H1 (cell line): ENCODE results near the gene TBC1D9. TPM values are rescaled to one million over a fixed set of nuclear protein-coding genes. Genes with fewer than 3 reads are reported as not detected.

Source experiments
- CTCF ChIA-PET: fragments of 300-600 bp; sonication (Branson Sonifier 250); formaldehyde crosslinking; loops from one replicate; lab custom pipeline; 2021; ENCODE audit not compliant: partially characterized antibody; lab: Charles Lee
- POLR2A ChIA-PET: fragments of 300-600 bp; sonication (Branson Sonifier 250); formaldehyde crosslinking; loops from one replicate; lab custom pipeline; 2021; ENCODE audit warnings: inconsistent platforms; ENCODE audit not compliant: partially characterized antibody; lab: Charles Lee
- DNase-seq, 2 experiments: peaks; one replicate each; pipeline versions ENCODE4 v3.0.0 to v3.0.0-alpha.2; 2010 to 2022; ENCODE audit warnings: low spot score in 2 of 2, low read depth in 1 of 2, mixed read lengths in 1 of 2
- FAIRE-seq: peaks from 2 replicates; lab custom pipeline; 2011; peaks lifted over from hg19 to GRCh38; lab: Jason Lieb, UNC
- H2AFZ ChIP-seq: 2 replicates; pipeline ENCODE4 v1.8.1; 2012; ENCODE audit warnings: low read length, inconsistent platforms
- H2AK5ac ChIP-seq: 2 replicates; pipeline ENCODE4 v1.6.1; 2013; ENCODE audit warnings: low read depth, low read length
- H2BK120ac ChIP-seq: replicated peaks from 2 replicates; pipeline ENCODE3; 2013; ENCODE audit warnings: low read depth, low read length, inconsistent platforms
- H2BK12ac ChIP-seq: 2 replicates; pipeline ENCODE4 v1.6.1; 2013; ENCODE audit warnings: low read depth, low read length
- H2BK15ac ChIP-seq: 2 replicates; pipeline ENCODE4 v1.6.1; 2013; ENCODE audit warnings: low read length
- H2BK20ac ChIP-seq: 2 replicates; pipeline ENCODE4 v1.6.1; 2013; ENCODE audit warnings: low read length
- H2BK5ac ChIP-seq: 2 replicates; pipeline ENCODE4 v1.6.1; 2013; ENCODE audit warnings: low read depth, low read length
- H3K14ac ChIP-seq: 2 replicates; pipeline ENCODE4 v1.6.1; 2013; ENCODE audit warnings: inconsistent platforms; ENCODE audit not compliant: insufficient read length
- H3K18ac ChIP-seq: 2 replicates; pipeline ENCODE4 v1.6.1; 2013; ENCODE audit warnings: low read length; ENCODE audit errors: extremely low read depth
- H3K23ac ChIP-seq: 2 replicates; pipeline ENCODE4 v1.6.1; 2013; ENCODE audit warnings: inconsistent platforms; ENCODE audit not compliant: insufficient read length
- H3K23me2 ChIP-seq: 2 replicates; pipeline ENCODE4 v1.6.1; 2013; ENCODE audit warnings: low read depth, low read length
- H3K27ac ChIP-seq: 2 replicates; pipeline ENCODE4 v1.6.1; 2011; ENCODE audit warnings: low read depth, low read length, inconsistent platforms
- H3K27me3 ChIP-seq, 4 experiments: replicated peaks in 1 of 4; 1 replicate in 1 of 4; 2 replicates in 3 of 4; pipeline versions ENCODE4 v1.6.1 to v1.8.1; 2011 to 2013; ENCODE audit warnings: low read length in 3 of 4, mild to moderate bottlenecking in 3 of 4, inconsistent platforms in 2 of 4, mixed read lengths in 2 of 4, moderate library complexity in 1 of 4; ENCODE audit not compliant: control insufficient read depth in 3 of 4, insufficient read depth in 3 of 4; ENCODE audit errors: extremely low read depth in 1 of 4
- H3K36me3 ChIP-seq, 4 experiments: 2 replicates each; pipeline versions ENCODE4 v1.6.1 to v1.8.1; 2011 to 2013; ENCODE audit warnings: mild to moderate bottlenecking in 4 of 4, low read length in 3 of 4, moderate library complexity in 2 of 4, control low read depth in 1 of 4, inconsistent platforms in 1 of 4; ENCODE audit not compliant: insufficient read depth in 4 of 4, control insufficient read depth in 2 of 4
- H3K4ac ChIP-seq: replicated peaks from 2 replicates; pipeline ENCODE3; 2013; ENCODE audit warnings: low read length, low read depth, mixed read lengths, inconsistent platforms; ENCODE audit not compliant: insufficient read length
- H3K4me1 ChIP-seq, 4 experiments: replicated peaks in 1 of 4; 1 replicate in 1 of 4; 2 replicates in 3 of 4; pipeline versions ENCODE4 v1.6.1 to v1.8.1; 2011 to 2013; ENCODE audit warnings: low read length in 3 of 4, inconsistent platforms in 2 of 4, mixed read lengths in 1 of 4; ENCODE audit not compliant: insufficient read depth in 4 of 4, control insufficient read depth in 3 of 4
- H3K4me2 ChIP-seq, 2 experiments: 2 replicates each; pipeline versions ENCODE4 v1.6.1 to v1.8.1; 2011 to 2013; ENCODE audit warnings: low read depth in 2 of 2, low read length in 2 of 2, control low read depth in 1 of 2, inconsistent platforms in 1 of 2, mild to moderate bottlenecking in 1 of 2; ENCODE audit not compliant: insufficient read depth in 1 of 2
- H3K4me3 ChIP-seq, 4 experiments: fragments of 200-600, 300-600 bp in 1 of 4; sonication (generic), shearing (Covaris generic), sonication (Bioruptor Twin) in 1 of 4; 2 replicates each; pipeline versions ENCODE4 v1.5.1 to v1.8.1; 2011 to 2016; ENCODE audit warnings: low read length in 4 of 4, low read depth in 3 of 4, control low read depth in 2 of 4, inconsistent platforms in 2 of 4, mild to moderate bottlenecking in 2 of 4, mixed read lengths in 1 of 4, moderate library complexity in 1 of 4; ENCODE audit not compliant: insufficient read depth in 2 of 4; ENCODE audit errors: extremely low read depth in 1 of 4
- H3K56ac ChIP-seq: replicated peaks from 2 replicates; pipeline ENCODE3; 2013; ENCODE audit warnings: low read depth, mild to moderate bottlenecking, mixed read lengths, low read length, inconsistent platforms; ENCODE audit not compliant: insufficient read length
- H3K79me1 ChIP-seq: 2 replicates; pipeline ENCODE4 v1.6.1; 2013; ENCODE audit warnings: low read depth, low read length, control low read depth
- H3K79me2 ChIP-seq, 2 experiments: 2 replicates each; pipeline versions ENCODE4 v1.6.1 to v1.8.1; 2012 to 2013; ENCODE audit warnings: low read length in 2 of 2, mild to moderate bottlenecking in 2 of 2, inconsistent platforms in 1 of 2; ENCODE audit not compliant: insufficient read depth in 2 of 2, control insufficient read depth in 1 of 2
- H3K9ac ChIP-seq, 4 experiments: replicated peaks in 1 of 4; 1 replicate in 1 of 4; 2 replicates in 3 of 4; pipeline versions ENCODE4 v1.6.1 to v1.8.1; 2011 to 2013; ENCODE audit warnings: low read depth in 3 of 4, low read length in 3 of 4, control low read depth in 2 of 4, mild to moderate bottlenecking in 2 of 4, moderate library complexity in 2 of 4, inconsistent platforms in 1 of 4; ENCODE audit errors: extremely low read depth in 1 of 4
- H3K9me3 ChIP-seq, 2 experiments: 2 replicates each; pipeline versions ENCODE4 v1.6.1 to v1.8.1; 2012 to 2013; ENCODE audit warnings: mild to moderate bottlenecking in 2 of 2, moderate library complexity in 2 of 2, control low read depth in 1 of 2, inconsistent platforms in 1 of 2, low read depth in 1 of 2, low read length in 1 of 2, mixed read lengths in 1 of 2; ENCODE audit not compliant: insufficient read depth in 2 of 2
- H4K20me1 ChIP-seq, 2 experiments: replicated peaks in 1 of 2; 2 replicates each; pipeline versions ENCODE3 to v1.8.1; 2011 to 2013; ENCODE audit warnings: inconsistent platforms in 2 of 2, low read length in 2 of 2, mild to moderate bottlenecking in 1 of 2; ENCODE audit not compliant: insufficient read depth in 2 of 2, control insufficient read depth in 1 of 2
- H4K5ac ChIP-seq: 2 replicates; pipeline ENCODE4 v1.6.1; 2013; ENCODE audit warnings: low read length, low read depth, mixed read lengths, inconsistent platforms; ENCODE audit not compliant: insufficient read length
- H4K8ac ChIP-seq: 2 replicates; pipeline ENCODE4 v1.8.0; 2013; ENCODE audit warnings: mild to moderate bottlenecking, moderate library complexity, low read length, inconsistent platforms; ENCODE audit not compliant: insufficient read depth; ENCODE audit errors: extremely low read depth
- H4K91ac ChIP-seq: replicated peaks from 2 replicates; pipeline ENCODE3; 2013; ENCODE audit warnings: low read length, mixed read lengths, inconsistent platforms; ENCODE audit not compliant: insufficient read length
- TAF1 ChIP-seq: IDR thresholded peaks from 2 replicates; pipeline ENCODE4 v1.6.1; 2011; ENCODE audit warnings: mild to moderate bottlenecking, low read depth, low read length
- WGBS, 2 experiments: shearing (Covaris generic) in 1 of 2; methylation state at CpG; one replicate each; pipeline versions ENCODE4 v1.1.6 to v1.1.7; 2013 to 2015; ENCODE audit warnings: low lambda C conversion rate in 2 of 2, mixed read lengths in 2 of 2, inconsistent platforms in 1 of 2, low coverage in 1 of 2, missing lambda C conversion rate in 1 of 2; ENCODE audit not compliant: insufficient replicate concordance in 2 of 2, insufficient coverage in 1 of 2, insufficient read length in 1 of 2; ENCODE audit errors: extremely low coverage in 1 of 2, missing lambda C conversion rate in 1 of 2; 5-methylcytosine and 5-hydroxymethylcytosine counted together
- polyA plus RNA-seq, 7 experiments: library from polyadenylated mRNA; depleted of rRNA in 3 of 7; stranded (reverse) in 5 of 7; unstranded in 2 of 7; fragments of >200 nt in 5 of 7; fragments of 200-250 nt in 2 of 7; gene quantifications; 1 replicate in 5 of 7; 2 replicates in 1 of 7; 4 replicates in 1 of 7; pipeline versions ENCODE4 v1.2.1 to v1.2.3, GENCODE V29; 2011 to 2013; ENCODE audit warnings: missing spikeins in 2 of 7, mixed read lengths in 2 of 7
- total RNA-seq: library from RNA; stranded (reverse); fragmentation: NEBNext Ultra II Directional; extraction: Animal tissue kit (Norgen Biotek cat#: 25700); gene quantifications from 2 replicates; pipeline ENCODE4 v1.2.1, GENCODE V29; 2021

The TBC1D9 gene
- total and polyA plus RNA-seq, 2 of the 8 experiments (the other 6 are each of a cell fraction or from before 2014, with no cell fraction given) = 0.94 to 1.0 TPM

DNA sequence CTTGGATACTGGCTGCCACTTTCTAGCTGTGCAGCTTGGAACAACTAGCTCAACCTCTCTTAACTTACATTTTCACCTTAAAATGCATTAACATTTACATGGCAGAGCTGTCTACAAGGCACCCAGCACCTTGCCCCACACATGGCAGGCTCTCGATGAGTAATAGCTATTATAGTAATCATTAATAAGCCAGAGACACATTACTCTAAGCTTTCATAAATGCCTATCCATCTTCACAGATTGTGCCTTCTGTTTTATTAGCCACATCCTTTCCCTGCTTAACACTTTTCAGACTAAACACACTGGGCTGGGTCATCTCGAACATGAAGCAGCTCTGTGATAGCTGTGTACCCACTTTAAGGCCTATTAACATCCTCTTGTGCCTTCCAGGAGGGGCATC is 103.6 kb downstream of the TBC1D9 start:
- Histone ChIP-seq H3K27ac (no peak overlapping the region), H3K56ac (no peak overlapping the region), H3K79me2 (no peaks in the 10 kb centered on the region), H2AFZ (no peak overlapping the region), H3K23ac (no peak overlapping the region), H3K9me3 (no peaks in the 10 kb centered on the region), H4K5ac (no peak overlapping the region), H3K36me3 (no peaks in the 10 kb centered on the region), H3K18ac (no peak overlapping the region), H2AK5ac (no peak overlapping the region), H3K4me3 (no peak overlapping the region), H3K14ac (no peak overlapping the region), H2BK12ac (no peak overlapping the region), H2BK5ac (no peak overlapping the region), H3K27me3 (no peaks in the 10 kb centered on the region), H2BK20ac (no peak overlapping the region), H4K91ac (no peak overlapping the region), H3K4me1 (peaks cover 0 to 9% (median 3%) of the 10 kb centered on the region in 4 experiments; a peak in 4 of 7 replicates), H3K23me2 (no peaks in the 10 kb centered on the region), H3K4ac (no peak overlapping the region), H3K79me1 (no peaks in the 10 kb centered on the region), H2BK15ac (no peak overlapping the region), H4K20me1 (no peaks in the 10 kb centered on the region), H3K4me2 (no peak overlapping the region), H2BK120ac (no peak overlapping the region), H4K8ac (no peak overlapping the region), H3K9ac (no peak overlapping the region)
- DNase-seq (no peak), FAIRE-seq (no peak)
- CTCF ChIA-PET = interaction anchor here (0.7 to 1.5 kb wide), 3 partner anchors 16 to 73 kb away, joined by 3 to 6 read pairs (median 4); no protein-coding TSS in a partner anchor
- POLR2A ChIA-PET = interaction anchor here (1.3 kb wide), 1 partner anchor 11 kb away, joined by 3 read pairs; no protein-coding TSS in a partner anchor
- WGBS, 2 experiments = 95% methylated on average over 2 of the region's 2 CpGs; no CpG with 5 or more reads in 1 of the 2 experiments
- no peak for TF ChIP-seq TAF1
